ENCODE results near the gene ZNF317. TPM values are rescaled to one million over a fixed set of nuclear protein-coding genes. Genes with fewer than 3 reads are reported as not detected.

The ZNF317 gene
- polyA plus RNA-seq, 3 donors: 17.3 to 25.5 (median 20.7) TPM

GRCh38 chr19:9148697-9149096 lies 8.5 kb downstream of the ZNF317 start:
- peaks cover 77 to 88% of the 10 kb centered on the region in 2 donors for H3K36me3 Mint-ChIP-seq
- H3K27me3 Mint-ChIP-seq (ENCODE audit: low read depth in 3 of 3): peaks cover 0 to 1% (median 0%) of the 10 kb centered on the region in 3 donors
- Histone ChIP-seq H3K9ac (ENCODE audit: insufficient read depth, low read length, poor library complexity, severe bottlenecking) (no peak overlapping the region), H3K36me3 (replicated peaks in 1 of 2; ENCODE audit: control insufficient read depth in 1 of 2, insufficient read depth in 2 of 2, low read length in 2 of 2) (peaks cover 22 to 94% of the 10 kb centered on the region in 2 donors), H3K27me3 (ENCODE audit: control insufficient read depth in 2 of 2, insufficient read depth in 2 of 2, low read length in 2 of 2) (no peaks in the 10 kb centered on the region), H3K27ac (ENCODE audit: low read depth in 1 of 2, low read length in 2 of 2) (no peak overlapping the region), H3K4me1 (ENCODE audit: control insufficient read depth in 1 of 2, insufficient read depth in 2 of 2, low read length in 2 of 2) (no peaks in the 10 kb centered on the region), H4K20me1 (ENCODE audit: insufficient read depth, low read length) (peaks cover 41% of the 10 kb centered on the region), H3K4me2 (replicated peaks; ENCODE audit: extremely low read depth, low read length, poor library complexity, severe bottlenecking) (no peak overlapping the region), H3K9me3 (replicated peaks in 1 of 2; ENCODE audit: control insufficient read depth in 1 of 2, insufficient read depth in 1 of 2, low read length in 2 of 2) (peaks cover 86 to 95% of the 10 kb centered on the region in 2 donors), H3K4me3 (replicated peaks in 1 of 3; ENCODE audit: low read depth in 2 of 3, low read length in 3 of 3) (no peak overlapping the region), H3K79me2 (ENCODE audit: insufficient read depth, low read length) (peaks cover 100% of the 10 kb centered on the region), H2AFZ (ENCODE audit: insufficient read depth, low read depth, low read length, poor library complexity, severe bottlenecking) (no peak overlapping the region)
- H3K4me1 Mint-ChIP-seq: peaks cover 15% of the 10 kb centered on the region
- TF ChIP-seq, protein P1, sequence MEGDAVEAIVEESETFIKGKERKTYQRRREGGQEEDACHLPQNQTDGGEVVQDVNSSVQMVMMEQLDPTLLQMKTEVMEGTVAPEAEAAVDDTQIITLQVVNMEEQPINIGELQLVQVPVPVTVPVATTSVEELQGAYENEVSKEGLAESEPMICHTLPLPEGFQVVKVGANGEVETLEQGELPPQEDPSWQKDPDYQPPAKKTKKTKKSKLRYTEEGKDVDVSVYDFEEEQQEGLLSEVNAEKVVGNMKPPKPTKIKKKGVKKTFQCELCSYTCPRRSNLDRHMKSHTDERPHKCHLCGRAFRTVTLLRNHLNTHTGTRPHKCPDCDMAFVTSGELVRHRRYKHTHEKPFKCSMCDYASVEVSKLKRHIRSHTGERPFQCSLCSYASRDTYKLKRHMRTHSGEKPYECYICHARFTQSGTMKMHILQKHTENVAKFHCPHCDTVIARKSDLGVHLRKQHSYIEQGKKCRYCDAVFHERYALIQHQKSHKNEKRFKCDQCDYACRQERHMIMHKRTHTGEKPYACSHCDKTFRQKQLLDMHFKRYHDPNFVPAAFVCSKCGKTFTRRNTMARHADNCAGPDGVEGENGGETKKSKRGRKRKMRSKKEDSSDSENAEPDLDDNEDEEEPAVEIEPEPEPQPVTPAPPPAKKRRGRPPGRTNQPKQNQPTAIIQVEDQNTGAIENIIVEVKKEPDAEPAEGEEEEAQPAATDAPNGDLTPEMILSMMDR (IDR thresholded peaks at IDR 0.05): no peak
- no peak overlapping the region for H3K4me3 Mint-ChIP-seq
- 100% methylated on average over 2 of the region's 3 CpGs for whole genome bisulfite sequencing (ENCODE audit: insufficient coverage)
- H3K9me3 Mint-ChIP-seq: peaks cover 63 to 81% (median 76%) of the 10 kb centered on the region in 7 donors
- no peak for DNase-seq
- intact Hi-C loops (cut with micrococcal nuclease): loop anchor here (5.0 to 10.0 kb wide), 5 partner anchors 156 to 646 kb away; partner anchors contain the start of genes ZNF699 (in 2 of the 2), ZNF121 (in 1 of the 2) and ZNF266 (in 1 of the 2)
- no peak overlapping the region for H3K27ac Mint-ChIP-seq

DNA sequence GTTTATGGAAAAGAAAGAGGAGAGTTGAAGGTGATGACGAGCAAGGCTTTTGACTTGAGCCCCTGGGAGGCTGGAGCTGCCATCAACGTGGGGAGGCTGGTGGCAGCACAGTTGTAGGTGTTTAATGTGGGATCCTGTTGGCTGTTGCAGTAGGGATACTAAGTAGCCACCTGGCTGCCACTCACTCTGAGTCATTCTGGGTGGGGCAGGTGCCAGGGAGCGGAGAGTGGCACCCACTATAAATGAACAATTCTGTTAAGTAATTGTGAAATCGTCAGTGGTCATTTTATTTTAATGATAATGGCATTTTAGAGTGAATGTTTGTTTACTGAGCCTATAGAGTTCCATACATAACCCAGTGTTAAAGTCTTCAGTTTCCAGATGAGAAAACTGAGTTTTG lies 9.8 kb downstream of the ZNF317 start:
- WGBS (ENCODE audit: insufficient coverage): 100% methylated on average over 2 of the region's 4 CpGs
- Mint-ChIP-seq H3K36me3 (peaks cover 77 to 91% of the 10 kb centered on the region in 2 donors), H3K4me3 (no peak overlapping the region), H3K4me1 (peaks cover 15% of the 10 kb centered on the region), H3K27ac (no peak overlapping the region), H3K9me3 (peaks cover 62 to 74% (median 71%) of the 10 kb centered on the region in 7 donors), H3K27me3 (ENCODE audit: low read depth in 3 of 3) (peaks cover 0 to 1% (median 0%) of the 10 kb centered on the region in 3 donors)
- TF ChIP-seq, protein P1 (IDR thresholded peaks at IDR 0.05): no peak
- Histone ChIP-seq H3K79me2 (ENCODE audit: insufficient read depth, low read length) (peaks cover 100% of the 10 kb centered on the region), H4K20me1 (ENCODE audit: insufficient read depth, low read length) (peaks cover 50% of the 10 kb centered on the region), H3K27me3 (ENCODE audit: control insufficient read depth in 2 of 2, insufficient read depth in 2 of 2, low read length in 2 of 2) (no peaks in the 10 kb centered on the region), H3K9me3 (replicated peaks in 1 of 2; ENCODE audit: control insufficient read depth in 1 of 2, insufficient read depth in 1 of 2, low read length in 2 of 2) (peaks cover 81 to 88% of the 10 kb centered on the region in 2 donors), H3K27ac (ENCODE audit: low read depth in 1 of 2, low read length in 2 of 2) (no peak overlapping the region), H3K4me2 (replicated peaks; ENCODE audit: extremely low read depth, low read length, poor library complexity, severe bottlenecking) (no peak overlapping the region), H3K36me3 (replicated peaks in 1 of 2; ENCODE audit: control insufficient read depth in 1 of 2, insufficient read depth in 2 of 2, low read length in 2 of 2) (peaks cover 22 to 94% of the 10 kb centered on the region in 2 donors), H3K4me3 (replicated peaks in 1 of 3; ENCODE audit: low read depth in 2 of 3, low read length in 3 of 3) (no peak overlapping the region), H3K4me1 (ENCODE audit: control insufficient read depth in 1 of 2, insufficient read depth in 2 of 2, low read length in 2 of 2) (no peaks in the 10 kb centered on the region), H3K9ac (ENCODE audit: insufficient read depth, low read length, poor library complexity, severe bottlenecking) (no peak overlapping the region), H2AFZ (ENCODE audit: insufficient read depth, low read depth, low read length, poor library complexity, severe bottlenecking) (no peak overlapping the region)
- intact Hi-C loops (cut with micrococcal nuclease): loop anchor here (5.0 to 10.0 kb wide), 5 partner anchors 155 to 645 kb away; partner anchors contain the start of genes ZNF699 (in 2 of the 2), ZNF121 (in 1 of the 2) and ZNF266 (in 1 of the 2)
- DNase-seq: no peak
